Osteoblast (primary cell): ENCODE data around the gene HTT-AS. TPM values are rescaled to one million over a fixed set of nuclear protein-coding genes. Genes with fewer than 3 reads are reported as not detected.
A peak's percentile ranks its signal among the peaks of the same experiment; 100 is the strongest.

Source experiments
- DNase-seq: peaks from one replicate; pipeline ENCODE4 v3.0.0; 2011; ENCODE audit warnings: low spot score, mixed read lengths; ENCODE audit not compliant: insufficient read length; ENCODE audit errors: missing footprints
- H2AFZ ChIP-seq: 2 replicates; pipeline ENCODE4 v1.6.0; 2011; ENCODE audit warnings: mild to moderate bottlenecking, low read length
- H3K27ac ChIP-seq: 2 replicates; pipeline ENCODE4 v1.5.1; 2011; ENCODE audit warnings: mild to moderate bottlenecking, low read depth, low read length, moderate library complexity
- H3K27me3 ChIP-seq: 2 replicates; pipeline ENCODE4 v1.6.0; 2012; ENCODE audit warnings: mild to moderate bottlenecking, control low read depth, inconsistent platforms, low read length, moderate library complexity; ENCODE audit not compliant: insufficient read depth
- H3K36me3 ChIP-seq: 2 replicates; pipeline ENCODE4 v1.5.1; 2011; ENCODE audit warnings: mild to moderate bottlenecking, low read length, control low read depth, moderate library complexity; ENCODE audit not compliant: insufficient read depth
- H3K4me1 ChIP-seq: 2 replicates; pipeline ENCODE4 v1.5.1; 2011; ENCODE audit warnings: mild to moderate bottlenecking, low read length, control low read depth, moderate library complexity; ENCODE audit not compliant: insufficient read depth
- H3K4me2 ChIP-seq: 2 replicates; pipeline ENCODE4 v1.6.0; 2011; ENCODE audit warnings: mild to moderate bottlenecking, low read length; ENCODE audit not compliant: insufficient read depth
- H3K4me3 ChIP-seq: fragments of 200-600 bp; sonication (generic); 3 replicates; pipeline ENCODE4 v1.5.1; 2012; ENCODE audit warnings: mild to moderate bottlenecking, low read length, inconsistent platforms; ENCODE audit not compliant: insufficient read depth
- H3K79me2 ChIP-seq: 2 replicates; pipeline ENCODE4 v1.6.0; 2012; ENCODE audit warnings: mild to moderate bottlenecking, low read length, control low read depth, inconsistent platforms; ENCODE audit not compliant: insufficient read depth
- H3K9me3 ChIP-seq: 2 replicates; pipeline ENCODE4 v1.5.1; 2011; ENCODE audit warnings: low read depth, low read length, control low read depth
- H4K20me1 ChIP-seq: 2 replicates; pipeline ENCODE4 v1.6.0; 2012; ENCODE audit warnings: mild to moderate bottlenecking, low read length, control low read depth; ENCODE audit not compliant: insufficient read depth
- CTCF ChIP-seq: IDR thresholded peaks from 2 replicates; pipeline ENCODE4 v1.5.1; 2011; ENCODE audit warnings: mild to moderate bottlenecking, low read depth, low read length, moderate library complexity; ENCODE audit errors: extremely low read depth
- small RNA-seq: library from RNA; depleted of rRNA; stranded (forward); fragments of <200 nt; gene quantifications from one replicate; pipeline ENCODE3, GENCODE V24; 2012
- total RNA-seq: library from RNA; depleted of rRNA; stranded (reverse); fragments of >200 nt; gene quantifications from 2 replicates; pipeline ENCODE4 v1.2.3, GENCODE V29; 2012

HTT-AS gene
- total RNA-seq, 1 donor = not detected

GRCh38 chr4:3016961-3017360 lies 57.4 kb downstream of the HTT-AS start:
- H3K4me3 ChIP-seq = no peak overlapping the region
- H4K20me1 ChIP-seq = no peaks in the 10 kb centered on the region
- H3K9me3 ChIP-seq = no peaks in the 10 kb centered on the region
- no peak overlapping the region for H3K27ac ChIP-seq
- peak; percentile 60 for DNase-seq
- H3K4me1 ChIP-seq = no peaks in the 10 kb centered on the region
- TF ChIP-seq CTCF = no peak
- H3K36me3 ChIP-seq = no peaks in the 10 kb centered on the region
- H3K79me2 ChIP-seq = no peaks in the 10 kb centered on the region
- H3K4me2 ChIP-seq = no peak overlapping the region
- no peak overlapping the region for H2AFZ ChIP-seq
- no peaks in the 10 kb centered on the region for H3K27me3 ChIP-seq

- no peak overlapping the region for H3K27ac ChIP-seq
These were observed 60.4 kb downstream of the HTT-AS start for GRCh38 chr4:3013839-3014350.

More at GRCh38 chr4:3013839-3014350, 60.4 kb downstream of the HTT-AS start:
- DNase-seq = peak; percentile 29
- no peaks in the 10 kb centered on the region for H3K27me3 ChIP-seq
- H3K4me1 ChIP-seq = peaks cover 9% of the 10 kb centered on the region
- no peaks in the 10 kb centered on the region for H4K20me1 ChIP-seq
- no peaks in the 10 kb centered on the region for H3K79me2 ChIP-seq
- H3K36me3 ChIP-seq = no peaks in the 10 kb centered on the region
- H2AFZ ChIP-seq = no peak overlapping the region
- H3K4me2 ChIP-seq = no peak overlapping the region
- H3K9me3 ChIP-seq = no peaks in the 10 kb centered on the region
- TF ChIP-seq CTCF = no peak
- H3K4me3 ChIP-seq = no peak overlapping the region

Small RNAs within 50 kb of the gene (small RNA-seq; reads per million reads assigned to genes)
- not detected for gene RF02134
- not detected for gene RF02135
- gene RNU6-204P = 0.30 reads per million

Other genes starting within 250 kb of the HTT-AS start
- 200 and 204 TPM in 2 replicates for gene ADD1, start 230.7 kb downstream of the HTT-AS start, total RNA-seq
- gene NOP14, start 111.1 kb downstream of the HTT-AS start, total RNA-seq = 24.2 and 30.0 TPM in 2 replicates
- gene GRK4, start 111.0 kb downstream of the HTT-AS start, total RNA-seq = 7.4 and 7.6 TPM in 2 replicates
- 44.5 and 65.1 TPM in 2 replicates for gene HTT, start 143 bp upstream of the HTT-AS start, total RNA-seq
- gene MSANTD1, start 174.6 kb upstream of the HTT-AS start, total RNA-seq = 0.59 and 0.72 TPM in 2 replicates
- 19.2 and 61.2 TPM in 2 replicates for gene RGS12, start 218.5 kb upstream of the HTT-AS start, total RNA-seq